GM10847 (cell line): ENCODE data around the gene LAMA1.

Source experiments
- POLR2A ChIP-seq: IDR thresholded peaks from 2 replicates; pipeline ENCODE4 v1.6.1; 2011; ENCODE audit not compliant: insufficient read length; ENCODE audit errors: extremely low read depth

Gene LAMA1

DNA sequence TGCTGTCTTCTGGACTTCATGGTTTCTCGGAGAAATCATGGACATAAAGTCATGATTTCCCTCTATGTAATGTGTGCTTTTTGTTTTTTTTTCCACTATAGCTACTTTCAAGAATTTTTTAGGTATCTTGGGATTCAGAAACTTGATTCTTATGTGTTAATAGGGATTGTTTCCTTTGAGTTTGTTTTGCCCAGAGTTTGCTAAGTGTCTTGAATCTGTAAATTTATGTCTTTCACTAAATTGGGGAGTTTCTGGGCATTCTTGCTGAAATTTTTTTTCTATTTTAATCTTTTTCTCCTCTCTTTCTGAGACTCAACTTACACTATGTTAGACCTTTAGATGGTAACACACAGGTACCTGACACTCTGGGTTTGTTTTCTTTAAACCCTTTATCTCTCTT, 182.7 kb downstream of the LAMA1 start:
- no peak for TF ChIP-seq POLR2A

DNA sequence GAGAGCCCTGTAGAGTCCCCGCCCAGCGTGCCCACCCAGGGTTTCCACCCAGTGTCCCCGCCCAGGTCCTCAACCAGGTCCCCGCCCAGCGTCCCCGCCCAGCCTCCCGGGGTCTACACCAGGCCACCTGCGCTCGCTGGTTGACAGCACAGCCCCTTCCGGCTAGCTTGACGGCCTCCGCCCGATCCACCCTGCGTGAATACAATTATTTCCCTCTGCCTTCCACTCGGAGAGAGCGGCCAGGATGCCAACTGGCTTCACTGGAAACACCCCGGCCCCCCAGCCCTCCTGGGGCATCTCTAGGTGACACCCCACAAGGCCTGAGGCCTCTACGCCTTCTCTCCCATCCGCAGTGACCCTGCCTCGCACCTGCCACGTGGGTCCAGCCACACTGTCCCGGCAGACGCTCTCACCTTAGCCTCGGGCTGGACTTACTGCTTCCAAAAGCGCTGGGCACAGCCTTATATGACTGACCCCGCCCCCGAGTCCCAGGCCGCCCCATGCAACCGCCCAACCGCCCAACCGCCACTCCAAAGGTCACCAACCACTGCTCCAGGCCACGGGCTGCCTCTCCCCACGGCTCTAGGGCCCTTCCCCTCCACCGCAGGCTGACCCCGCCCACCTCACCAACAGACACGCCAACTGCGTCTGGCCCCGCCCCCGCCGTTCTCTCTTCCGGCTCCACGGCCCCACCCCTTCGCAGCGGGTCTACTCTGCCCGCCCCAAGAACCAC, 188.1 kb downstream of the LAMA1 start:
- TF ChIP-seq POLR2A: no peak

DNA sequence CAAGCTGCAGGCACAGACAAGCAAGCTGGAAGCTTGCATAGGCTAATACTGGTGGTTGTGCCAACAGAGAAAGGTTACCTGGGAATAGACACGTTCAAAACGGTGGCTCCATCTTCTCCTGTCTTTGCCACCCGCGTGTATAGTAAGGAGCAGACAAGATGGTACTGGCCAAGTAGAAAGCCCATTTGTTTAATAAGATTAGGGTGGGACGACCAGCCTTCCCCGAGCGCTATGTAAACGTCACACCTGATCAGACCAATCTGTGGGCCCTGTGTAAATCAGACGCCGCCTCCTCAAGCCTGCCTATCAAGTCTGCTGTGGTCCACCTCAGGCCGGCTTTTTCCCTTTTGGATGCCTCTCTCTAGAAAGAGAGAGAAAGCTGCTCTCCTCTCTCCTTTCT, 189.2 kb downstream of the LAMA1 start:
- TF ChIP-seq POLR2A: no peak

DNA sequence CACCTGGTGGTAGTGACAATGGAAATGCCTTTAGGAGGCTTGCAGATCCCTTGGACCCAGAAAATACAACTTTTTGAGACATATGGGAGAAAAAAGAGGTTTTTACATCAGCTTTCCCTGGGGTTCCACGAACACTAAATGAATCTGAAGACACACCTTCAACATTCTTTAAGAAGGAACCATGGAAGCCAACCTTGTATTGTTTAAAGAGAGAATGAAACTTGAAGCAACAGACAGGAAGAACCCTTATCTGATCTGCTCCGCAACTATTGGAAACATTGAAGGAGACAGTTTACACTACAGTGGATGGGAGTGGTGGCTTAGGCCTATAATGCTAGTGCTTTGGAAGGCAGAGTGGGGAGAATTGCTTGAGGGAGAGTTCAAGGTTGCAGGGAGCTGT, 190.4 kb downstream of the LAMA1 start:
- TF ChIP-seq POLR2A: no peak

DNA sequence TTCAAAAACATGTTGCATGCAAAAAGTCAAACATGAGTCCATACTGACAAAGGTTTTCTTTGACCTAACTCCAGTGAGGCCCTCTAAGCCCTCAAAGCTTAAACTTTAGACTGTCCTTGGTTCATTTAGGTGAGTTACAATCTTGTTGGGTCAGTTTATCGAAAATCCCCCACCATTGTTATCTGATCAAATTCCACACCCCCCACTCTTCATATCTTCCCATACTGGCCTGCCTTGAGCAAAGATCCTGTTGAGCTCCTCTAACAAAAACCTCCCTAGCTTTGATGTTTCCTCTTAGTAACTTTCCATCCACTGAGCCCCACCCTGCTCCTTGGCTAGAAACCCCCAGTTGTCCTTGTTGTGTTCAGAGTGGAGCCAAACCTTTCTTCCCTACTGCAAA, 194.4 kb downstream of the LAMA1 start:
- no peak for TF ChIP-seq POLR2A

DNA sequence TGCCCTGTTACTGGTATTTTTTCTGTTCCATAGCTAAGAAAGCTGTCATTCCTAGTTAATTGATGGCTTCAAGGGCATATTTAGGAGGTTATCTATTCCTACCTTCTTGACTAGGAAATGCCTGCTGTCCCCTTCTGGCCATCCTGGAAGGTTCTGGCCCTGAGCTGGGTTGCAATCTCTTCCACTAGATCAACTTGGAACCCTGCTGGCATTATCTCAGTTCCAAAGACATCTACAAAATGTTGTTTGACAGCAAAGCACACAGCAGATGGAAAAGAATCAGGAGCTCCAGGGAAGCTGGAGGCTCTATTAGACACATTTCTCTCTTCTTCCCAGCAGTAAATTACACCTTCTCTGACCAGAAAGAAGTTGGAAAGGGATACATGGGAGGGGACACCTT, 196.0 kb downstream of the LAMA1 start:
- TF ChIP-seq POLR2A: no peak

DNA sequence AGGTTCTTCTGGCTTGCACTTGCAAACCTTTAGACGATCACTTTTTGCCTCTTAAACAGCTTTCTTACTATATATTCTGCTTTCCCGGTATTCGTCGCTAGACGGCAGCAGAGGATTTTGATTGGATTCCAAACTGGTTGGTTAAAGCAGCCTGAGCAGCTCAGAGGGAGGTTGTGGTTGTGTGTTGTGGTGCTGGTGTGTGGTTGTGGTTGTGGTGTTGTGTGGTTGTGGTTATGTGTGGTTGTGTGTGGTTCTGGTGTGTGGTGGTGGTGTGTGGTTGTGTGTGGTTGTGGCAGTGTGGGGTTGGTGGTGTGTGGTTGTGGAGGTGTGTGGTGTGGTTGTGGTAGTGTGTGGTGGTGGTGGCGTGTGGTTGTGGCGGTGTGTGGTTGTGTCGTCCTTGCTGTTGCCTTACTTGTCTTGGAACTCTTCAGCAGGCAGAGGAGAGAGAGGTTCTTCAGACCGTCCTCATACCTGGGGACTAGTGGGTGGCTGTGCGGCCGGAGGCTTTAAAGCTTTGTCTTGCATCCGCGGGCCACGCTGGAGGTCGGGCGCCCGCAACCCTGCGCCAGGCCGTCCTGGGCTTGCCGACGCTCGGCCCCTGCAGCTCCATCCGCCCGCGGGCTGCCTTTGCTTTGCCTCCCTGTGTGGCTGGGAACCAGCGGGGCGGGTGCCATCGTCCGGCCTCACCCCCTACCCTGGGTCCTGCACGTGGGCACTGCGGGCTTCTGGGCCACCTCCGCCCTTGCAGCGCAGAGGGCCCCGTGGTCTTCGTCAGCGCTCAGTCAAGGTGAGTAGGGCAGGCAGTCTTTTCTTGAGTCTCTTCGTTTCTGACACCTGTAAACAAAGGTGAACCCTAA, 197.3 kb downstream of the LAMA1 start:
- TF ChIP-seq POLR2A: no peak

DNA sequence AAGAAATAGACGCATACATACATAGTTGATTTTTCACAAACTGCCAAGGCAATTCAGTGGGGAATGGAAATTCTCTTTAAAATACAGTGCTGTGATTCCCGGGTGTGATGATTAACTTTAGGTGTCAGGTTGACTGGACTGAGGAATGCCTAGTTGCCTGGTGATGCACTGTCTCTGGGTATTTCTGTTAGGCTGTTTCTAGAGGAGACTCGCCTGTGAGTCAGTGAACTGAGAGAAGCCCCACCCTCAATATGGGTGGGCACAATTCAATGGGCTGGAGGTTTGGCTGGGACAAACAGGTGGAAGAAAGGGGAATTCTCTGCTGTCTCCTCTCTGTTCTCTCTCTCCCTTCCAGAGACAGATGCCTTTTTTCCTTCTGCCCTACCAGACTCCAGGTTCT, 200.5 kb downstream of the LAMA1 start:
- TF ChIP-seq POLR2A: no peak

DNA sequence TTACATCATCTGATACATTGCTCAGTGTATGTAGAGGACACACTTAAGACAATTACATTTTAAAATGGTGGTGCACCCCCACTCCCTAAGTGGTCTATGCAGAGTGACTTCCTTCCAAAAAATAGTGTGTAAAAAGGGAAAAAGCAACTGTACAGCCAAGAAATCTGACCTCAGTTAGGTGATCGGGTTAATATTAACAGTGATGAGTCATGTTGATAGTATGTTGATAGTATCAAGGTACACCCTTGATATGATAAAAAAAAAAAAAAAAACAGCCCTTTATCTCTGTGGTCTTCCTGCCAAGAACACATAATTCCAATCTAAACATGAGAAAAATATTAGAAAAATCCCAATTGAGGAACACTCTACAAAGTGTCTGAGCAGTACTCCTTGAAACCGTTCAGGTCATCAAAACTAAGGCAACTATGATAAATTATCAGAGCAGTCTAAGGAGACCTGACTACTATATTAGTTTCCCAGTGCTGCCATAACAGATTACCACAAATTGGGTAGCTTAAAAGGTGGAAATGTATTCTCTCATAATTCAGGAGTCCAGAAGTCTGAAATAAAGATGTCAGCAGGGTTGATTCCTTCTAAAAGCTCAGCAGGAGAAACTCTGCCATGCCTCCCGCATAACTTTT, 216.2 kb downstream of the LAMA1 start:
- no peak for TF ChIP-seq POLR2A

DNA sequence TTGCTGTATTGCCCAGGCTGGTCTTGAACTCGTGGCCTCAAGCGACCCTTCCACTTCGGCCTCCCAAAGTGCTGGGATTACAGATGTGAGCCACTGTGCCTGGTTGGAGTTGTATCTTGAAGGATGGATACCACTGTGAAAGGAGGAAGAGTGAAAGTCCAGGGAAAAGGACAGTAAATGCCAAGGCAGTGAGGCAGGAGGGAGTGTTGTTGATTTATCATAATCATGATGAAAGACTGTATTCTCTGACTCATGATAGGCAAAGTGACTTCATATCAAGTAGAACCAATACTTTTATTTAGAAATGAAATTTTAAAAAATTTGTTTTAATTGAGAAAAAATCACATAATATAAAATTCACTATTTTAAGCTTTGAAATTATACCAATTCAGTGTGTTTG, 225.8 kb downstream of the LAMA1 start:
- TF ChIP-seq POLR2A: no peak
